GM23338 (cell line): ENCODE measurements around the gene PRKAB2. TPM values are rescaled to one million over a fixed set of nuclear protein-coding genes. Genes with fewer than 3 reads are reported as not detected.
"Not testable (repeated sequence)": the region's sequence is repeated elsewhere in the genome, so short reads cannot be mapped to it uniquely, and the experiment has no call there.

Experiments
- ATAC-seq: fragments of 200-7000 bp; cut with Tn5 transposase; 3 replicates; pipeline ENCODE4 v1.9.1; 2020
- DNase-seq: peaks from one replicate; pipeline ENCODE4 v3.0.0-alpha.2; 2015; ENCODE audit warnings: low spot score
- H2AFZ ChIP-seq: fragments of 200-600 bp; sonication (generic); 2 replicates; pipeline ENCODE4 v1.8.0; 2016; ENCODE audit warnings: antibody characterized with exemption, mild to moderate bottlenecking, moderate library complexity
- H3F3A ChIP-seq: fragments of 200-600 bp; sonication (generic); replicated peaks from 2 replicates; pipeline ENCODE4 v1.8.0; 2017; ENCODE audit warnings: antibody characterized with exemption, mixed run types, low read depth
- H3K27ac ChIP-seq: fragments of 200-600 bp; sonication (generic); 2 replicates; pipeline ENCODE4 v1.6.1; 2016; ENCODE audit warnings: low read depth
- H3K27me3 ChIP-seq: fragments of 200-600 bp; sonication (generic); 2 replicates; pipeline ENCODE4 v1.8.0; 2016; ENCODE audit warnings: mild to moderate bottlenecking, mixed run types, moderate library complexity; ENCODE audit not compliant: insufficient read depth
- H3K36me3 ChIP-seq: fragments of 200-600 bp; sonication (generic); 2 replicates; pipeline ENCODE4 v1.8.0; 2016; ENCODE audit warnings: mild to moderate bottlenecking; ENCODE audit not compliant: insufficient read depth
- H3K4me1 ChIP-seq: fragments of 200-600 bp; sonication (generic); 2 replicates; pipeline ENCODE4 v1.8.0; 2016; ENCODE audit warnings: mild to moderate bottlenecking, moderate library complexity; ENCODE audit not compliant: insufficient read depth
- H3K4me2 ChIP-seq: fragments of 200-600 bp; sonication (generic); 2 replicates; pipeline ENCODE4 v1.7.1; 2017; ENCODE audit warnings: mixed run types
- H3K4me3 ChIP-seq: fragments of 200-600 bp; sonication (generic); 2 replicates; pipeline ENCODE4 v1.6.1; 2016; ENCODE audit warnings: mixed run types
- H3K79me2 ChIP-seq: fragments of 200-600 bp; sonication (generic); replicated peaks from 2 replicates; pipeline ENCODE4 v1.8.0; 2017; ENCODE audit warnings: mild to moderate bottlenecking; ENCODE audit not compliant: insufficient read depth
- H3K9me2 ChIP-seq: fragments of 200-600 bp; sonication (generic); 2 replicates; pipeline ENCODE4 v1.8.0; 2017; ENCODE audit not compliant: insufficient read depth
- H4K20me1 ChIP-seq: fragments of 200-600 bp; sonication (generic); replicated peaks from 2 replicates; pipeline ENCODE4 v1.8.0; 2017; ENCODE audit warnings: mild to moderate bottlenecking; ENCODE audit not compliant: insufficient read depth
- H3K27ac Mint-ChIP-seq: 2 replicates; pipeline ENCODE4 v1.8.0; 2020; ENCODE audit warnings: inconsistent platforms, mild to moderate bottlenecking, moderate library complexity, mixed read lengths
- H3K27me3 Mint-ChIP-seq: 3 replicates; pipeline ENCODE4 v1.8.0; 2022; ENCODE audit warnings: low read depth, mild to moderate bottlenecking, moderate library complexity, mixed read lengths, inconsistent platforms; ENCODE audit not compliant: insufficient read depth, poor library complexity
- H3K36me3 Mint-ChIP-seq: 3 replicates; pipeline ENCODE4 v1.8.0; 2021; ENCODE audit warnings: low read depth, mild to moderate bottlenecking, inconsistent platforms, moderate library complexity, mixed read lengths
- H3K4me1 Mint-ChIP-seq: 3 replicates; pipeline ENCODE4 v1.8.0; 2020; ENCODE audit warnings: mild to moderate bottlenecking, inconsistent platforms, mixed read lengths
- H3K4me3 Mint-ChIP-seq: 3 replicates; pipeline ENCODE4 v1.8.0; 2021; ENCODE audit warnings: moderate library complexity, mild to moderate bottlenecking, inconsistent platforms, mixed read lengths
- H3K9me3 Mint-ChIP-seq: 3 replicates; pipeline ENCODE4 v1.8.0; 2020; ENCODE audit warnings: moderate library complexity, mild to moderate bottlenecking, inconsistent platforms, mixed read lengths
- CREB1 ChIP-seq: fragments of 250-450 bp; sonication (Bioruptor Pico); IDR thresholded peaks from 2 replicates; pipeline ENCODE4 v1.5.0; 2020; ENCODE audit warnings: low read depth, mild to moderate bottlenecking, moderate library complexity
- EZH2 ChIP-seq: fragments of 200-600 bp; sonication (generic); IDR thresholded peaks from one replicate; pipeline ENCODE4 v1.8.0; 2017; ENCODE audit warnings: antibody characterized with exemption, mild to moderate bottlenecking, low read depth; ENCODE audit not compliant: unreplicated experiment
- EZH2phosphoT487 ChIP-seq: fragments of 200-600 bp; sonication (generic); IDR thresholded peaks from one replicate; pipeline ENCODE4 v1.8.1; 2018; ENCODE audit warnings: antibody characterized with exemption; ENCODE audit not compliant: unreplicated experiment
- JUNB ChIP-seq: IDR thresholded peaks from one replicate; pipeline ENCODE4 v1.6.1; 2016; ENCODE audit warnings: antibody characterized with exemption; ENCODE audit not compliant: unreplicated experiment
- NANOG ChIP-seq: IDR thresholded peaks from 2 replicates; pipeline ENCODE4 v1.6.1; 2016; ENCODE audit warnings: antibody characterized with exemption, borderline replicate concordance
- POLR2AphosphoS5 ChIP-seq: IDR thresholded peaks from 2 replicates; pipeline ENCODE4 v1.6.1; 2016; ENCODE audit warnings: antibody characterized with exemption, low read depth
- STAT1 ChIP-seq: IDR thresholded peaks from one replicate; pipeline ENCODE4 v1.6.1; 2016; ENCODE audit warnings: antibody characterized with exemption; ENCODE audit not compliant: unreplicated experiment
- ZNF114 ChIP-seq: fragments of 250-450 bp; sonication (Bioruptor Pico); IDR thresholded peaks from 2 replicates; pipeline ENCODE4 v1.5.0; 2020; ENCODE audit warnings: mild to moderate bottlenecking, moderate library complexity
- ZNF331 ChIP-seq: fragments of 250-450 bp; sonication (Bioruptor Pico); IDR thresholded peaks from 2 replicates; pipeline ENCODE4 v1.5.0; 2020; ENCODE audit warnings: low read depth, mild to moderate bottlenecking, moderate library complexity
- polyA plus RNA-seq: library from polyadenylated mRNA; unstranded; fragments of >200 nt; fragmentation: Nextera tagmentation; extraction: Ambion mirVana; gene quantifications from 2 replicates; pipeline ENCODE4 v1.2.1, GENCODE V29; 2016
- total RNA-seq: library from RNA; depleted of rRNA; stranded (reverse); fragments of >200 nt; shearing (Covaris generic); gene quantifications from 2 replicates; pipeline ENCODE4 v1.2.3, GENCODE V29; 2014
- TF ChIP-seq, protein P1 (sequence below), 2 experiments: fragments of 200-600 bp in 1 of 2; sonication (generic) in 1 of 2; conservative IDR thresholded peaks; 2 replicates each; pipeline versions ENCODE4 v1.5.1 to v1.6.1; 2016 to 2017; ENCODE audit warnings: antibody characterized with exemption in 2 of 2, low read depth in 2 of 2, mild to moderate bottlenecking in 2 of 2, moderate library complexity in 1 of 2
- TF ChIP-seq, protein P2 (sequence below): fragments of 250-450 bp; sonication (Bioruptor Pico); IDR thresholded peaks from 2 replicates; pipeline ENCODE4 v1.5.0; 2020; ENCODE audit warnings: mild to moderate bottlenecking, moderate library complexity
- TF ChIP-seq, protein P3 (sequence below): IDR thresholded peaks from 2 replicates; pipeline ENCODE4 v1.6.1; 2016; ENCODE audit warnings: antibody characterized with exemption

The PRKAB2 gene
- total and polyA plus RNA-seq, 2 experiments from 2014 or later: 15.9 to 32.2 TPM

DNA sequence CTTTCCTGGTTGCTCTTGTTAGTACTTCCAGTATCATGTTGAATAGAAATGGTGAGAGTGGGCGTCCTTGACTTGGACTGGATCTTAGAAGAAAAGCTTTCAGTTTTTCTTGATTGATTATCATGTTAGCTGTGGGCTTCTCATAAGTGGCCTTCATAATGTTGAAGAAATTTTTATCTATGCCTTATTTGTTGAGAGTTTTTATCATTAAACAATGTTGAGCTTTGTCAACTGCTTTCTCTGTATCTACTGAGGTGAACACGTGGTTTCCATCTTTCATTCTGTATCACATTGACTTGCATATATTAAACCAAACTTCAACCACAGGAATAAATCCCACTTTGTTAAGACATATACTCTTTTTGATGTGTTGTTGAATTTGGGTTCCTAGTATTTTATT lies 29.4 kb downstream of the PRKAB2 start:
- ATAC-seq (no peak), DNase-seq (no peak)
- Histone ChIP-seq H3K27ac (no peak overlapping the region), H3K4me1 (no peaks in the 10 kb centered on the region), H3K36me3 (no peaks in the 10 kb centered on the region), H3K79me2 (no peaks in the 10 kb centered on the region), H3K27me3 (no peaks in the 10 kb centered on the region), H3F3A (no peaks in the 10 kb centered on the region), H4K20me1 (no peaks in the 10 kb centered on the region), H3K4me2 (no peak overlapping the region), H3K9me2 (no peaks in the 10 kb centered on the region), H3K4me3 (no peak overlapping the region), H2AFZ (no peak overlapping the region)
- H3K36me3 Mint-ChIP-seq: no peaks in the 10 kb centered on the region
- H3K4me3 Mint-ChIP-seq: no peak overlapping the region
- H3K27ac Mint-ChIP-seq: no peak overlapping the region
- TF ChIP-seq EZH2phosphoT487 (no peak), ZNF114 (CRISPR knock-in tag) (no peak), ZNF331 (no peak), CREB1 (CRISPR knock-in tag) (no peak), JUNB (no peak), POLR2AphosphoS5 (no peak), STAT1 (no peak), EZH2 (no peak), NANOG (no peak)
- TF ChIP-seq, protein P1, sequence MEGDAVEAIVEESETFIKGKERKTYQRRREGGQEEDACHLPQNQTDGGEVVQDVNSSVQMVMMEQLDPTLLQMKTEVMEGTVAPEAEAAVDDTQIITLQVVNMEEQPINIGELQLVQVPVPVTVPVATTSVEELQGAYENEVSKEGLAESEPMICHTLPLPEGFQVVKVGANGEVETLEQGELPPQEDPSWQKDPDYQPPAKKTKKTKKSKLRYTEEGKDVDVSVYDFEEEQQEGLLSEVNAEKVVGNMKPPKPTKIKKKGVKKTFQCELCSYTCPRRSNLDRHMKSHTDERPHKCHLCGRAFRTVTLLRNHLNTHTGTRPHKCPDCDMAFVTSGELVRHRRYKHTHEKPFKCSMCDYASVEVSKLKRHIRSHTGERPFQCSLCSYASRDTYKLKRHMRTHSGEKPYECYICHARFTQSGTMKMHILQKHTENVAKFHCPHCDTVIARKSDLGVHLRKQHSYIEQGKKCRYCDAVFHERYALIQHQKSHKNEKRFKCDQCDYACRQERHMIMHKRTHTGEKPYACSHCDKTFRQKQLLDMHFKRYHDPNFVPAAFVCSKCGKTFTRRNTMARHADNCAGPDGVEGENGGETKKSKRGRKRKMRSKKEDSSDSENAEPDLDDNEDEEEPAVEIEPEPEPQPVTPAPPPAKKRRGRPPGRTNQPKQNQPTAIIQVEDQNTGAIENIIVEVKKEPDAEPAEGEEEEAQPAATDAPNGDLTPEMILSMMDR (conservative IDR thresholded peaks at IDR 0.05; ENCODE audit: low read depth in 2 of 2): no peak
- TF ChIP-seq, protein P2, sequence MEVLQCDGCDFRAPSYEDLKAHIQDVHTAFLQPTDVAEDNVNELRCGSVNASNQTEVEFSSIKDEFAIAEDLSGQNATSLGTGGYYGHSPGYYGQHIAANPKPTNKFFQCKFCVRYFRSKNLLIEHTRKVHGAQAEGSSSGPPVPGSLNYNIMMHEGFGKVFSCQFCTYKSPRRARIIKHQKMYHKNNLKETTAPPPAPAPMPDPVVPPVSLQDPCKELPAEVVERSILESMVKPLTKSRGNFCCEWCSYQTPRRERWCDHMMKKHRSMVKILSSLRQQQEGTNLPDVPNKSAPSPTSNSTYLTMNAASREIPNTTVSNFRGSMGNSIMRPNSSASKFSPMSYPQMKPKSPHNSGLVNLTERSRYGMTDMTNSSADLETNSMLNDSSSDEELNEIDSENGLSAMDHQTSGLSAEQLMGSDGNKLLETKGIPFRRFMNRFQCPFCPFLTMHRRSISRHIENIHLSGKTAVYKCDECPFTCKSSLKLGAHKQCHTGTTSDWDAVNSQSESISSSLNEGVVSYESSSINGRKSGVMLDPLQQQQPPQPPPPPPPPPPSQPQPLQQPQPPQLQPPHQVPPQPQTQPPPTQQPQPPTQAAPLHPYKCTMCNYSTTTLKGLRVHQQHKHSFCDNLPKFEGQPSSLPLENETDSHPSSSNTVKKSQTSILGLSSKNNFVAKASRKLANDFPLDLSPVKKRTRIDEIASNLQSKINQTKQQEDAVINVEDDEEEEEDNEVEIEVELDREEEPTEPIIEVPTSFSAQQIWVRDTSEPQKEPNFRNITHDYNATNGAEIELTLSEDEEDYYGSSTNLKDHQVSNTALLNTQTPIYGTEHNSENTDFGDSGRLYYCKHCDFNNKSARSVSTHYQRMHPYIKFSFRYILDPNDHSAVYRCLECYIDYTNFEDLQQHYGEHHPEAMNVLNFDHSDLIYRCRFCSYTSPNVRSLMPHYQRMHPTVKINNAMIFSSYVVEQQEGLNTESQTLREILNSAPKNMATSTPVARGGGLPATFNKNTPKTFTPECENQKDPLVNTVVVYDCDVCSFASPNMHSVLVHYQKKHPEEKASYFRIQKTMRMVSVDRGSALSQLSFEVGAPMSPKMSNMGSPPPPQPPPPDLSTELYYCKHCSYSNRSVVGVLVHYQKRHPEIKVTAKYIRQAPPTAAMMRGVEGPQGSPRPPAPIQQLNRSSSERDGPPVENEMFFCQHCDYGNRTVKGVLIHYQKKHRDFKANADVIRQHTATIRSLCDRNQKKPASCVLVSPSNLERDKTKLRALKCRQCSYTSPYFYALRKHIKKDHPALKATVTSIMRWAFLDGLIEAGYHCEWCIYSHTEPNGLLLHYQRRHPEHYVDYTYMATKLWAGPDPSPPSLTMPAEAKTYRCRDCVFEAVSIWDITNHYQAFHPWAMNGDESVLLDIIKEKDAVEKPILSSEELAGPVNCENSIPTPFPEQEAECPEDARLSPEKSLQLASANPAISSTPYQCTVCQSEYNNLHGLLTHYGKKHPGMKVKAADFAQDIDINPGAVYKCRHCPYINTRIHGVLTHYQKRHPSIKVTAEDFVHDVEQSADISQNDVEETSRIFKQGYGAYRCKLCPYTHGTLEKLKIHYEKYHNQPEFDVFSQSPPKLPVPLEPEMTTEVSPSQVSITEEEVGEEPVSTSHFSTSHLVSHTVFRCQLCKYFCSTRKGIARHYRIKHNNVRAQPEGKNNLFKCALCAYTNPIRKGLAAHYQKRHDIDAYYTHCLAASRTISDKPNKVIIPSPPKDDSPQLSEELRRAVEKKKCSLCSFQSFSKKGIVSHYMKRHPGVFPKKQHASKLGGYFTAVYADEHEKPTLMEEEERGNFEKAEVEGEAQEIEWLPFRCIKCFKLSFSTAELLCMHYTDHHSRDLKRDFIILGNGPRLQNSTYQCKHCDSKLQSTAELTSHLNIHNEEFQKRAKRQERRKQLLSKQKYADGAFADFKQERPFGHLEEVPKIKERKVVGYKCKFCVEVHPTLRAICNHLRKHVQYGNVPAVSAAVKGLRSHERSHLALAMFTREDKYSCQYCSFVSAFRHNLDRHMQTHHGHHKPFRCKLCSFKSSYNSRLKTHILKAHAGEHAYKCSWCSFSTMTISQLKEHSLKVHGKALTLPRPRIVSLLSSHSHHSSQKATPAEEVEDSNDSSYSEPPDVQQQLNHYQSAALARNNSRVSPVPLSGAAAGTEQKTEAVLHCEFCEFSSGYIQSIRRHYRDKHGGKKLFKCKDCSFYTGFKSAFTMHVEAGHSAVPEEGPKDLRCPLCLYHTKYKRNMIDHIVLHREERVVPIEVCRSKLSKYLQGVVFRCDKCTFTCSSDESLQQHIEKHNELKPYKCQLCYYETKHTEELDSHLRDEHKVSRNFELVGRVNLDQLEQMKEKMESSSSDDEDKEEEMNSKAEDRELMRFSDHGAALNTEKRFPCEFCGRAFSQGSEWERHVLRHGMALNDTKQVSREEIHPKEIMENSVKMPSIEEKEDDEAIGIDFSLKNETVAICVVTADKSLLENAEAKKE (CRISPR knock-in tag): no peak
- TF ChIP-seq, protein P3, sequence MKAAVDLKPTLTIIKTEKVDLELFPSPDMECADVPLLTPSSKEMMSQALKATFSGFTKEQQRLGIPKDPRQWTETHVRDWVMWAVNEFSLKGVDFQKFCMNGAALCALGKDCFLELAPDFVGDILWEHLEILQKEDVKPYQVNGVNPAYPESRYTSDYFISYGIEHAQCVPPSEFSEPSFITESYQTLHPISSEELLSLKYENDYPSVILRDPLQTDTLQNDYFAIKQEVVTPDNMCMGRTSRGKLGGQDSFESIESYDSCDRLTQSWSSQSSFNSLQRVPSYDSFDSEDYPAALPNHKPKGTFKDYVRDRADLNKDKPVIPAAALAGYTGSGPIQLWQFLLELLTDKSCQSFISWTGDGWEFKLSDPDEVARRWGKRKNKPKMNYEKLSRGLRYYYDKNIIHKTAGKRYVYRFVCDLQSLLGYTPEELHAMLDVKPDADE: no peak
- H3K4me1 Mint-ChIP-seq: no peaks in the 10 kb centered on the region
- no peaks in the 10 kb centered on the region for H3K27me3 Mint-ChIP-seq
- no peaks in the 10 kb centered on the region for H3K9me3 Mint-ChIP-seq

DNA sequence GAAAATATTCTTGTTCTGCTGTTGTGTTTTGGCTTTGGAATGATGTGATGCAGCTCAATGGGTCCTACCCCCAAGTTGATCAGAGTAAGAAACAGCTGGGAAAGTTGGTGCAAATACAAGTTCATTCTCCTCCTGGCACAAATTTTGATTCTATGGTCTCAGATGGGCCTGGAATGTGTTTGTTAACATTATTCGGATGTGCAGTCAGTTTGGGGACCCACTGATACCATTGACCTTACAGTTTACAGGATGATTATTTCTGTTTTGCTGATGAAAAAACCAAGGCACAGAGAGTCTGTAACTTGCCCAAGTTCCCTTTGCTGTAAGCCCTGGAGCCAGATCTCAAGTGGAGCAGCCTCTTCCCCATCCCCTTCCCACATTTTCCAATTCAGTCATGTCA lies 41.5 kb downstream of the PRKAB2 start:
- H3K36me3 Mint-ChIP-seq, H3K27me3 ChIP-seq, H3K9me3 Mint-ChIP-seq, H3K4me2 ChIP-seq, H3K27ac ChIP-seq, H3K4me3 Mint-ChIP-seq, H3K4me1 ChIP-seq, ATAC-seq, H3K4me1 Mint-ChIP-seq, H3K79me2 ChIP-seq, H3K4me3 ChIP-seq, H3K36me3 ChIP-seq, H3K27me3 Mint-ChIP-seq, H3F3A ChIP-seq, DNase-seq, H3K9me2 ChIP-seq, H4K20me1 ChIP-seq, H3K27ac Mint-ChIP-seq: not testable (repeated sequence)
- peak overlapping the region; percentile 39; the same call in 1 of the 2 replicates for H2AFZ ChIP-seq
